Calu3 (cell line): ENCODE results near the gene FASTK. TPM values are rescaled to one million over a fixed set of nuclear protein-coding genes. Genes with fewer than 3 reads are reported as not detected.

Experiments used
- BruUV-seq: library from RNA; stranded (reverse); fragments of 400-500 nt; replicated peaks from 2 replicates; lab custom pipeline; 2021; lab: Mats Ljungman, UMichigan
- CTCF ChIA-PET: fragments of 300-600 bp; sonication (Branson Sonifier 250); formaldehyde crosslinking; loops from one replicate; lab custom pipeline; 2022; ENCODE audit warnings: antibody characterized with exemption; lab: Charles Lee
- DNase-seq: peaks from one replicate; pipeline ENCODE4 v3.0.0; 2022
- H3K27ac Mint-ChIP-seq: one replicate; pipeline ENCODE4 v1.8.0; 2022; ENCODE audit warnings: mixed read lengths; ENCODE audit not compliant: unreplicated experiment
- H3K27me3 Mint-ChIP-seq: one replicate; pipeline ENCODE4 v1.8.0; 2022; ENCODE audit warnings: mixed read lengths; ENCODE audit not compliant: unreplicated experiment
- H3K36me3 Mint-ChIP-seq: one replicate; pipeline ENCODE4 v1.8.0; 2022; ENCODE audit warnings: mild to moderate bottlenecking, moderate library complexity, mixed read lengths; ENCODE audit not compliant: insufficient read depth, unreplicated experiment
- H3K4me1 Mint-ChIP-seq: one replicate; pipeline ENCODE4 v1.8.0; 2022; ENCODE audit warnings: mild to moderate bottlenecking, low read depth, mixed read lengths; ENCODE audit not compliant: unreplicated experiment
- H3K4me3 Mint-ChIP-seq: one replicate; pipeline ENCODE4 v1.8.0; 2022; ENCODE audit warnings: mild to moderate bottlenecking, low read depth, moderate library complexity, mixed read lengths; ENCODE audit not compliant: unreplicated experiment
- H3K9me3 Mint-ChIP-seq: one replicate; pipeline ENCODE4 v1.8.0; 2022; ENCODE audit warnings: low read depth, mixed read lengths; ENCODE audit not compliant: unreplicated experiment
- CTCF ChIP-seq: fragments of 200-600 bp; IDR thresholded peaks from one replicate; pipeline ENCODE4 v1.8.0; 2022; ENCODE audit warnings: antibody characterized with exemption; ENCODE audit not compliant: unreplicated experiment
- intact Hi-C: fragments of 100-400 bp; cut with micrococcal nuclease; formaldehyde crosslinking; loops from one replicate; pipeline ENCODE4 v1.10.0; 2022; ENCODE audit not compliant: unreplicated experiment
- total RNA-seq: library from RNA; stranded (reverse); gene quantifications from 2 replicates; pipeline ENCODE4 v1.2.3, GENCODE V29; 2022

The FASTK gene
- total RNA-seq, 1 experiment from 2014 or later: 113 TPM

GRCh38 chr7:151114151-151115090 lies 33.8 kb upstream of the FASTK start:
- CTCF ChIA-PET: no interaction called here
- Mint-ChIP-seq H3K4me1 (peaks cover 7% of the 10 kb centered on the region), H3K27ac (no peak overlapping the region), H3K27me3 (no peaks in the 10 kb centered on the region), H3K36me3 (peaks cover 9% of the 10 kb centered on the region), H3K4me3 (peak overlapping the region; percentile 39), H3K9me3 (no peaks in the 10 kb centered on the region)
- DNase-seq: peak; percentile 53
- no TSS peak for BruUV-seq
- intact Hi-C loops: loop anchor here (5.0 kb wide), 1 partner anchor 217 kb away; no protein-coding TSS in a partner anchor
- no peak for TF ChIP-seq CTCF

- peak overlapping the region; percentile 39 for H3K4me3 Mint-ChIP-seq
- CTCF ChIA-PET: no interaction called here
- peaks cover 7% of the 10 kb centered on the region for H3K4me1 Mint-ChIP-seq
These were observed 32.9 kb upstream of the FASTK start for GRCh38 chr7:151113344-151114150.

GRCh38 chr7:151110941-151111645 lies 30.5 kb upstream of the FASTK start:
- DNase-seq: peak; percentile 82
- H3K4me1 Mint-ChIP-seq: peaks cover 5% of the 10 kb centered on the region
- no peak overlapping the region for H3K4me3 Mint-ChIP-seq
- H3K36me3 Mint-ChIP-seq: peaks cover 9% of the 10 kb centered on the region
- intact Hi-C loops: loop anchor here (1.0 to 5.0 kb wide), 4 partner anchors 23 to 214 kb away; partner anchors contain the start of gene ABCB8
- CTCF ChIA-PET: interaction anchor here (1.1 to 1.7 kb wide), 3 partner anchors 28 to 148 kb away, joined by 3 to 5 read pairs (median 4); partner anchors contain the start of genes ABCB8 and TMUB1
- no peak overlapping the region for H3K27ac Mint-ChIP-seq
- peak; percentile 77 for TF ChIP-seq CTCF
- H3K27me3 Mint-ChIP-seq: no peaks in the 10 kb centered on the region
- H3K9me3 Mint-ChIP-seq: no peaks in the 10 kb centered on the region
- BruUV-seq: no TSS peak

More at GRCh38 chr7:151113344-151114150, 32.9 kb upstream of the FASTK start:
- BruUV-seq: no TSS peak
- intact Hi-C loops: loop anchor here (5.0 kb wide), 1 partner anchor 216 kb away; no protein-coding TSS in a partner anchor
- no peak for DNase-seq
- Mint-ChIP-seq H3K36me3 (peaks cover 9% of the 10 kb centered on the region), H3K27ac (no peak overlapping the region), H3K27me3 (no peaks in the 10 kb centered on the region), H3K9me3 (no peaks in the 10 kb centered on the region)
- no peak for TF ChIP-seq CTCF
